DND-41 (cell line): Measurements from ENCODE around the gene AUTS2.

Experiments used
- CTCF ChIP-seq: IDR thresholded peaks from 2 replicates; pipeline ENCODE4 v1.5.1; 2012; ENCODE audit warnings: borderline replicate concordance, low read length, moderate library complexity, mild to moderate bottlenecking; ENCODE audit not compliant: poor library complexity, severe bottlenecking; ENCODE audit errors: extremely low read depth
- EZH2 ChIP-seq: IDR thresholded peaks from 3 replicates; pipeline ENCODE4 v1.6.1; 2012; ENCODE audit warnings: borderline replicate concordance, low read depth, mild to moderate bottlenecking, moderate library complexity, low read length, inconsistent platforms; ENCODE audit not compliant: severe bottlenecking

- TF ChIP-seq CTCF (no peak), EZH2 (no peak)
Observed at GRCh38 chr7:69698109-69698825, 100.0 kb downstream of the AUTS2 start.
